AG04450 (cell line): ENCODE data around the gene GRB10. TPM values are rescaled to one million over a fixed set of nuclear protein-coding genes. Genes with fewer than 3 reads are reported as not detected.

Experiments used
- CTCF ChIA-PET: fragments of 300-600, 350-600 bp; formaldehyde crosslinking; extraction: SDS; loops from one replicate; lab custom pipeline; 2022; ENCODE audit warnings: antibody characterized with exemption, inconsistent platforms; lab: Charles Lee
- POLR2A ChIA-PET: fragments of 350-600 bp; formaldehyde crosslinking; extraction: SDS; loops from one replicate; lab custom pipeline; 2021; ENCODE audit warnings: antibody characterized with exemption, inconsistent platforms; lab: Yijun Ruan, JAX
- DNase-seq: peaks from one replicate; pipeline ENCODE4 v3.0.0-alpha.2; 2011; ENCODE audit warnings: low read depth, low spot score
- H3K27ac ChIP-seq: one replicate; pipeline ENCODE4 v1.5.1; 2012; ENCODE audit warnings: low read depth, low read length, control low read depth
- H3K27me3 ChIP-seq: one replicate; pipeline ENCODE4 v1.6.0; 2012; ENCODE audit warnings: low read length; ENCODE audit not compliant: control insufficient read depth, insufficient read depth
- H3K4me3 ChIP-seq: 2 replicates; pipeline ENCODE4 v1.5.1; 2011; ENCODE audit warnings: mild to moderate bottlenecking, low read depth, low read length, control low read depth
- H3K9me3 ChIP-seq: 2 replicates; pipeline ENCODE4 v1.5.1; 2012; ENCODE audit warnings: low read length; ENCODE audit not compliant: control insufficient read depth, insufficient read depth
- polyA plus RNA-seq: library from polyadenylated mRNA; depleted of rRNA; stranded (reverse); fragments of >200 nt; gene quantifications from 2 replicates; pipeline ENCODE4 v1.2.3, GENCODE V29; 2011
- TF ChIP-seq, protein P1 (sequence below): IDR thresholded peaks from 2 replicates; pipeline ENCODE4 v1.5.1; 2011; ENCODE audit warnings: low read depth, low read length, control low read depth, inconsistent platforms

The GRB10 gene
- polyA plus RNA-seq, 1 experiment, result 8.0 TPM

DNA sequence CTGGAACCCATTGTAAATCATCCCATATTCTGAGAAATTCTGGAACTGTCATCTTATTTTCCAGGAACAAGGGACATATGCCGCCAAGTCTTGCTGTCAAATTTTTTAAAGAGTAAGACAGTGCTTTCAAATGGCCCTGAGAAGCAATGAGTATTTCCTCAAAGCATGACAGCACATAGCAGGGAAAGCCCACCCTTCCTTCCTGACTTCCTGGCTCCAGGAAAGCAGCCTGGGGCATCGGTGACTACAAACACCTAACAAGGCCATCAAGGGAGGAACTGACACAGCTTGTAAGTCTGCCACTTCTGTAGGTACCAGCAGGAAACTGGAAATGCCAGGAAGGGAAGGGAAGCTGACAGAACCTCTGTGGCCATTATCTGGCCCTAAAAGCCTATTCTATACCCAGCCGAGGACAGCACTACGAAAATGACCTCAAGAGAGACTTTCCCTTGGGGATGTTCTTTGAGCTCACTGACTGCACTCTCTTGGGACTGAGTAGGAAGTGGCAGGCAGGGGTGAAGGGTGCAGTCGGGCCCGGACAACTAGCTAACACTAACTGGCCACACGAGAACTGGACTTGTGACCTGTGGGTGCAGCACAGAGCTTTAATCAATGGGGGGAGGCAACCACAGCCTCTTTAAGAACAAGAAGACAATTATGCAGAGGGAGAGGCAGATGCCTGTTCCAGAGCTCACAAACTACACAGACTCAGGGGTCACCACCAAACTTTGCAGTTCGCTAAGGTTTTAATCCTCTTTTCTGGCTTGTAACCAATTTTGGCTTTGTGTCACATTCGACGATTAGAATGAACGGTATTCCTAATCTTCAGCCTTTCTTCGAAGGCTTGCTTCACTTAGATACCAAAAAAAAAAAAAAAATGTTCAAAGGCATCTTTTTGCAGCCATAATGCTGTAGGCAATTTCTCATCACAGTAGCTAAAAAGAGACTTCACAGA is 52.0 kb downstream of the GRB10 start:
- TF ChIP-seq, protein P1, sequence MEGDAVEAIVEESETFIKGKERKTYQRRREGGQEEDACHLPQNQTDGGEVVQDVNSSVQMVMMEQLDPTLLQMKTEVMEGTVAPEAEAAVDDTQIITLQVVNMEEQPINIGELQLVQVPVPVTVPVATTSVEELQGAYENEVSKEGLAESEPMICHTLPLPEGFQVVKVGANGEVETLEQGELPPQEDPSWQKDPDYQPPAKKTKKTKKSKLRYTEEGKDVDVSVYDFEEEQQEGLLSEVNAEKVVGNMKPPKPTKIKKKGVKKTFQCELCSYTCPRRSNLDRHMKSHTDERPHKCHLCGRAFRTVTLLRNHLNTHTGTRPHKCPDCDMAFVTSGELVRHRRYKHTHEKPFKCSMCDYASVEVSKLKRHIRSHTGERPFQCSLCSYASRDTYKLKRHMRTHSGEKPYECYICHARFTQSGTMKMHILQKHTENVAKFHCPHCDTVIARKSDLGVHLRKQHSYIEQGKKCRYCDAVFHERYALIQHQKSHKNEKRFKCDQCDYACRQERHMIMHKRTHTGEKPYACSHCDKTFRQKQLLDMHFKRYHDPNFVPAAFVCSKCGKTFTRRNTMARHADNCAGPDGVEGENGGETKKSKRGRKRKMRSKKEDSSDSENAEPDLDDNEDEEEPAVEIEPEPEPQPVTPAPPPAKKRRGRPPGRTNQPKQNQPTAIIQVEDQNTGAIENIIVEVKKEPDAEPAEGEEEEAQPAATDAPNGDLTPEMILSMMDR, result no peak
- H3K4me3 ChIP-seq, result no peak overlapping the region
- DNase-seq, result no peak
- H3K27ac ChIP-seq, result no peak overlapping the region
- H3K9me3 ChIP-seq, result peaks cover 2% of the 10 kb centered on the region; the same call in 1 of the 2 replicates
- CTCF ChIA-PET, result interaction anchor here (1.0 to 1.2 kb wide), 2 partner anchors 410 to 432 kb away, joined by 3 to 4 read pairs; no protein-coding TSS in a partner anchor
- POLR2A ChIA-PET, result no interaction called here
- H3K27me3 ChIP-seq, result no peaks in the 10 kb centered on the region

DNA sequence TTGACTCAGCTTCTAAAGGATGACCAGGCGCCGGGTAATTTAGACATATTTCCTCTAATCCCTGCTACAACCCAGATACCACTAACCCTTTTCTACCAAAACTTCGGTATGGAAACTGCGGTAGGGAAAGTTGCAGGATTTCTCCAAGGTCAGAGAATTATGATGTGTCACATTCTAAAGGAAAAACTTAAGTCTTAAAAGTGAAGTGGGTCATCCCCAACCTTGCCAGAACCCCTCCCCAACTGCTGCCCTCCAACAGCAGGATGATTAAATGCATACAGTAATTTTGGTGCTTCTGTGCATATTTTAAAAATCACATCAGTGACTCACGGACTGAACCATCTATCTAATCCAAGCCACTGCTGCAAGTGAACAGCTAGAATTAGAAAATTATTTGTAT is 52.7 kb downstream of the GRB10 start:
- CTCF ChIA-PET, result interaction anchor here (1.0 to 1.2 kb wide), 2 partner anchors 411 to 433 kb away, joined by 3 to 4 read pairs; no protein-coding TSS in a partner anchor
- H3K27ac ChIP-seq, result no peak overlapping the region

DNA sequence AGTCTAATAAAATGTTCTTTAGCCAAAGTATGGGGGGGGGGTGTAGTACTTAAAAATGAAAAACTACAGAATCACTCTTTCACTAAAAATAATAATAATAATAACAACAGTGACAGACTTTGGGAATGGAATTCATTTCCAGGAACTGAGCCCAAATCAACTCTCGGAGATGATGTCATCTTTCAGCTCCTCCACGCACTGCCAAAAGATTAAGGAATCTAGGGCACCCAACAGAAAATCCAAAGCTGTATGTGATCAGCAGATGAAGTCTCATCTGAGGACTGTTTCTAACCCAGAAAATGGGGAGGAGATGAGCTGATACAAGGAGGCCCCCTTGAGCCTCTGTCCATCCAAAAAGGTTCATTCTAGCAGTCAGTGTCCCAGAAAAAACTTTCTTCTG is 54.5 kb downstream of the GRB10 start:
- CTCF ChIA-PET, result interaction anchor here (0.6 to 1.3 kb wide), 4 partner anchors 27 to 434 kb away, joined by 3 to 4 read pairs (median 4); no protein-coding TSS in a partner anchor
- Histone ChIP-seq H3K27me3 (no peaks in the 10 kb centered on the region), H3K9me3 (no peaks in the 10 kb centered on the region), H3K4me3 (no peak overlapping the region), H3K27ac (no peak overlapping the region)
- DNase-seq, result no peak
- POLR2A ChIA-PET, result no interaction called here
- TF ChIP-seq, protein P1, result no peak

More for the DNA sequence above, 52.7 kb downstream of the GRB10 start:
- DNase-seq, result peak; percentile 10
- Histone ChIP-seq H3K27me3 (no peaks in the 10 kb centered on the region), H3K4me3 (no peak overlapping the region), H3K9me3 (peaks cover 2% of the 10 kb centered on the region; the same call in 1 of the 2 replicates)
- POLR2A ChIA-PET, result no interaction called here
- TF ChIP-seq, protein P1, result no peak

DNA sequence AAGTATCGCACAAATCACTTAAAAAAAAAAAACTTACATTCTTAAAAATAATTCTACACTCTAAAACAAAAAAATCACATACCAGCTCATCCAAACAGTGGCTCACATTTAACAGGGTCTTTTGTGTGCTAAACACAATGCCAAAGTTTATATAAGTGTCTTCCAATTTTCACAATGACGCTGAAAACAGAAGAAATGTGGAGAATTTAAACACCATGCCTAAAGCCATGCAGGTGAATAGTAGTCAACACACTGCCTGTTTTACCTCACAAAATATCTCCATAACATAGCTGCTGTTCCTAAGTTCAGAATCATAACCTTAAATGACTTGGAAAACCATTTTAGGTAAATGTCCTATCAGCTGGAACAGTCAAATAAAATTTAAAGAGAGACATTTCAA is 55.0 kb downstream of the GRB10 start:
- no peak overlapping the region for H3K27ac ChIP-seq
- CTCF ChIA-PET, result interaction anchor here (0.6 to 1.3 kb wide), 4 partner anchors 27 to 435 kb away, joined by 3 to 4 read pairs (median 4); no protein-coding TSS in a partner anchor
- H3K9me3 ChIP-seq, result no peaks in the 10 kb centered on the region
- POLR2A ChIA-PET, result no interaction called here
- DNase-seq, result no peak
- H3K27me3 ChIP-seq, result no peaks in the 10 kb centered on the region
- TF ChIP-seq, protein P1, result no peak
- H3K4me3 ChIP-seq, result no peak overlapping the region

DNA sequence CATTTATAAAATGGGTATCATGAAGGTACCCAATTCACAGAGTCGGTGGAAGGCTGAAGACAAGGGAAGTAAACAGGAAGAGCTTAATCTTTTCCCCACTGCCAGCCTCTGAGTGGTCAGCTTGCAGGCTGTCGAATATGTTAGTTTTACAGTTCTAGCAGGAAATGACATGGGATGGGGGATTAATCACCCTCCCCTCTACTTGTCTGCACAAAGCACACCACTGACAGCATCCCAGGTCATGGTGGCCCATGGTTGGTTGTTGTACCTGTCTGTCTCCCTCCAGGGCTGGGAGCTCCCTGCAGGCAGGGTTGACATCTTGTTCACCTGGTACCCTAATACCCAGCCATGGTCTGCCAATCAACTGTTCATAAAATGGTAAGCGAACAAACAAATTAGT is 55.6 kb downstream of the GRB10 start:
- DNase-seq, result no peak
- TF ChIP-seq, protein P1, result no peak
- no peaks in the 10 kb centered on the region for H3K9me3 ChIP-seq
- no peaks in the 10 kb centered on the region for H3K27me3 ChIP-seq
- ChIA-PET CTCF (interaction anchor here (1.3 kb wide), 1 partner anchor 436 kb away, joined by 4 read pairs; no protein-coding TSS in a partner anchor), POLR2A (no interaction called here)
- no peak overlapping the region for H3K4me3 ChIP-seq
- H3K27ac ChIP-seq, result no peak overlapping the region
